Inferior parietal cortex (tissue), 1 donor: ENCODE data around the gene ZNF407.

Experiments used
- DNase-seq: peaks from one replicate; pipeline ENCODE4 v3.0.0-alpha.2; 2016; ENCODE audit errors: extremely low spot score

The ZNF407 gene

GRCh38 chr18:74788657-74789056 is 191.0 kb downstream of the ZNF407 start:
- DNase-seq = no peak

DNA sequence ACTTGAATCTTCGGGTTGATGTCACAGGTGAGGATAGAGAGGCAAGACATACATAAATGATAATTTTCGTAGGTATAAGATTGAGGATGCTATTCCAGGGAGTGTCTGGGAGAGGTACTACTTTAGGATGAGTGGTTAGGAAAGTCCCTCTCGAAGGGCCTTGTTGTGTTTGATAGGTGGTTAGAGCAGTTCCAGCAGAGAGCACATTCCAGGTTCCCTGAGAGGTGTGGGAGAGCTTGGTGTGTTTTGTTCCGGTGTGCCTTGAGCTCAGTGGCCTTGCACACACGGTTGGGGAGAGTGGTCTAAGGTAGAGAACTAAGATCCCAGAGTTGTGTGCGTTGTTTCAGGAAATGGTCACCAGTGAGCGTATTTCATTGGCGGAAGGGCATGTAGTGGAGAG is 191.4 kb downstream of the ZNF407 start:
- DNase-seq = no peak

DNA sequence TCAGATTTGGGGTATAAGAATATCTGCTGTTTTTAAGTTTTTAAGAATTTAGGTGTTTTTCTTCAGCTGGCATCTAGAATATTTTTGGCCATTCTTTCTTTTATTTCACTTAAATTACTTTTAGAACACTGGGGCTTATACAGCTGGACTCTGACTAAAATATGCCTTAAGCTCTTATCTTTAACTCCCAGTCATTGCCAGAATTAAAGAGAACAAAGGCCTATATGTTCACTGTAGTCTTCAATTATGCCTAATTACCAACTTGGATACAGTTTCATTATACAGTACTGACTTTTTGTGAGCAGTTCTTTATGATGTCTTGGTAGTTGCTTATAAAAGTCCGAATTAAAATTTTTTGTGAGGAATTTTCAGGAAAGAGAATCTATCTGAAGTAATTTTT is 192.8 kb downstream of the ZNF407 start:
- DNase-seq = no peak

DNA sequence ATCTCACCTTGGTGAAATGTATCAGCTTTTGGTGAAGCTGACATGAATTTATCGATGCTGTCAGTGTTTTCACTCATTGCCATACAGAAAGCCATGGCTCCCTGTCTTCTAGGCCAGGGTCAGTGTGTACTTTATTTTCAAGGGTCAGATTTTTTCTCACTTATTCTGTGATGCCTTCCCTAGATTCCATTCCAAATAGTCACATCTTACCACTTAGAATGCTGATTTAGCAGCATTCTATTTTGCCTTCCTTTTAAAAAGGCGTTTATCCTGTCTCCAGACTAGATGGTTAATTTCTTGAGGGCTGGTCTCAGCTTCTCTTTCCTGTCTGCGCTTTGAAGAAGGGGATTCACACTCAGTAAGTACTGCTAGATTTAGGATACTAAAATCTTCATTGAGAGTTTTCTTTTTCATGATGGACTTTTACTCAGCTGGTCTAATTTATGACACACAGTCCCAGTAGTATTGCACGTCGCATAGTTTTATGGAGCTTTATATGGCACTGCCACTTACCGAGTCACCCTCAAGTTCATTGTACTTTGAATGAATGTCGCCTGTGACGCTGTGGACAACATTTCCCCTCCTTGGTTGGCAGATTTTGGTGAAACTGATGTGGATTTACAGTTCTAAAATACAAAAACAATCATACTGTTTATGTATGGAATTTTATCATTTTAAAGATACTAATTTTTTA is 194.0 kb downstream of the ZNF407 start:
- no peak for DNase-seq

GRCh38 chr18:74793746-74794145 is 196.1 kb downstream of the ZNF407 start:
- no peak for DNase-seq

DNA sequence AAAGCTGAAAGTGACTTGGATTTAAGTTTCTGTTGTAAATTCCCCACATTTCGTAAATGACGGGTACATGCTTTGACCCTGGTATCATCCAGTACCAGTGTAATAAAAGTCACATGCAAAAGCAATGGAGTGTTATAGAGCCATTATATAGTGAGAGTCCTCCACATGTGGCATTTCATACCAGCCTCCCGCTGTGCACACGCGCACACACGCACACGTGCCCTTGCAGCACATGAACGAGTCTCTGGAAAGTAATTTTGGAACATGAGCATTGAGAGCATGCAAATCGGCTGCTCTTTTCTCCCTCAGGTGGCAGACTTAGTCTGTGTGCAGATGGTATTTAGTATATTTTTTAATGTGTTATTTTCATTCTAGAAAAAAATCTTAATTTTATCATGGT is 198.1 kb downstream of the ZNF407 start:
- no peak for DNase-seq

DNA sequence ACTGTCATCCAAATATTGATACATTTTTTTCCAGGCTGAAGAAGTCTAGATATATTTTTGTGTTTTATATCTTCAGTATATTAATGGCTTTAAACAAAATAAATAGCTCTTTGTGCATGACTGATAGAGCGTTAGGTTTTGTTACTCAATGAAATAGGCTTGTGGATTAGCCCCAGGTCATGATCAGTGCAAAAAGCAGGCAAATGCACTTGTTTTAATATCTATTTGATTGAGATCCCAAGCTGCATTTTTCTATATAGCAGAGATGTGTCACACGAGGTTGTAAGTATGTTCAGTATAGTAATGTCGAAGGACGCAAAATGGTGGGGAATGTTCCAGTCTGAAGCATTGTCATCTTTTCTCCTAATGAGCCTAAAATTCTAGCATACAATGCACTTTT is 198.5 kb downstream of the ZNF407 start:
- DNase-seq = no peak

GRCh38 chr18:74796841-74797576 is 199.3 kb downstream of the ZNF407 start:
- peak; percentile 26 for DNase-seq

DNA sequence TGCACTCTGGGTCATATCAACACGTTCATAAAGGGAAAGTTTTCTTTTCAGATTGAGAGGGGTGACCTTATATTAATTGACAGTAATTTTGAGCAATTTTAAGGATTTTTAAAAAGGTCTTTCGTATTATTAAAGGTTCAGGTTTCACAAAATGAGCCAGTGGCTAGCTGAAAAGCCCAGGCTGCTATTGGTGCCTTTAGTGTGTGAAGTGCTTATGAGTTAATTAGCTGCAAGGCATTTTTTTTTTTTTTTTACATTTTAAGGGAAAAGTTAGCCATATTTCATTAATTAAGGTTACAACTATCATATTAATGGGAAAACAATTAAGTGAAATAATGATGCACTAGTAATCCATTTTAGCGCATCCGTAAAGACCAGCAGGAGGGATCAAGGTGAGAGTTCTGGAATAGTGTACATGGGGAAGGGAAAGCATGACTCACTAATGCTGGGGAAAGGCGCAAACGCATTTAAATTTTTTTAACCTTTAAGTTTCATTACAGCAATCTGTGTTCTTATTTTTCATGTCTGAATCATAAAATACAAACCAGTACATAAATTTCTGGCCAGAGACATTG is 200.0 kb downstream of the ZNF407 start:
- no peak for DNase-seq

DNA sequence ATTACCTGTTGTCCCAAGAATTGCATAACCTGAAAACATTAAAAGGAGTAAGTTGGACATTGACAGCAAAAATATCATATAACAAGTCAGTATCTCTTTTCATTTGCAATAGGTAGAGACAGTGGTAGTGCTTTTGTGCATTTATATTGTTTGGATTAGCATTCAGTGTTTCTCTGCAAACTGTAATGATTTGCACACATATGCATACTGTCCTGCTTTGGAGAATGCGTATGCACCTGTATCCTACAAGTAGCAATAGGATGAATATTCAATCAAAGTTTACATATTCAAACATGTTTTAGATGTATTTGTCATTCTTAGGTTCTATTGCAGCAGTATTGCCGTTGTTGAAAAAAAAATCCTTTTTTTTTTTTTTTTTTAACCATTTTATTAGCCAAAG is 201.9 kb downstream of the ZNF407 start:
- no peak for DNase-seq

GRCh38 chr18:74800098-74800497 is 202.4 kb downstream of the ZNF407 start:
- DNase-seq = no peak

DNA sequence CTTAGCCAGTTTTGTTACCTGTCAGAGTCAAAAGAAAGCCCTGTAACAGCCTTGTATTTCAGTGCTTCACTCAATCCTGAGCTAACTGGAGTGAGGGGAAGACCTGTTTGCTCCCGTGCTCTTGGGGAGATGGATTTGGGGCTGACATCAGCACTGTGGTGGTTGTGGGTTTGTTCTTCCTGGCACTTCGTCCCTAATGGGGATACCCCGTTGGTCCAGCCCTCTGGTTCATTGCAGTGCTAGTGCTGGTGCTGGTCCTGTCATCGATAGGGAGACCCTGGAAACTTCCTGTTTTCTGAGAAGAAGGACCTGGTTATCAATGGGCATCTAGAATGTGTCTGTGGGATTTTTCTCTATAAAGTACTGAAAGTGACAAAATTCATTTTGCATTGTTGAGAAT is 205.4 kb downstream of the ZNF407 start:
- DNase-seq = no peak

- no peak for DNase-seq
Measured at GRCh38 chr18:74803769-74804168, 206.1 kb downstream of the ZNF407 start.

DNA sequence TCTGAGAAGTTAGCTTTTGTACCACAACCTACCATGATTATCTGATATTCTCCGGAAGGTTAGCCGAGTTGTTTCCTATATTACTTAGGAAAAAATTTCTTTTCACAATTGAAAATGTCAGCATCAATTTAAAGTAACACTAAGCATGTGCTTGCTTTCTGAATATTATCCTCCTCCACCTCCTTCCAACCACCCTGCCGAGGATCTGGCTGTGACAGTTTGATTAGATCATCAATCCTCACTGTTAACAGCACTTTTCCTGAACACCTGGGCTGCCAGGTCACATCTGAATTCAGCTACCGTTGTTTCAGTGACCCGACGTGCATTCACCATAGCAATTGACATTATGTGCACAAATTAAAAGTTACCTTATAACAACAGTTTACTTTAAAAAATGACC is 207.0 kb downstream of the ZNF407 start:
- DNase-seq = no peak

DNA sequence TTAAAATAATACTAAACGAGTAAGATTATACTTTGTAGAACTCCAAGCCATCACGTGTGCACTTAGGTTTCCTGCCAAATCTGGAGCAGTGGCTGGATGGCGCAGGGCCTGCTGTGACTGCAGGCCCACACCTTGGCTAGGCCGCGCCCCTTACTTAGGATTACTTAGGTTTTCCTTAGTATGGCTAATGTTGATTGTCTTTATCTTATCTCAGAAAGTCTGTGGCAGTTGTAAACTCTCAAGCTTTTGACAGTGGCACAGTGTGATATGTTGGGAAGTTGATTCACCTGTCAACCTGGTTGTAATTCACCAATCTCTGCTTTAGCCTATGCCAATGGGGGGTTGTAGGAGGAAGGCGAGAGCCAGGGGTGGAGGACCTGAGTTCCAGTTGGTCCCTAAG is 208.4 kb downstream of the ZNF407 start:
- DNase-seq = no peak

DNA sequence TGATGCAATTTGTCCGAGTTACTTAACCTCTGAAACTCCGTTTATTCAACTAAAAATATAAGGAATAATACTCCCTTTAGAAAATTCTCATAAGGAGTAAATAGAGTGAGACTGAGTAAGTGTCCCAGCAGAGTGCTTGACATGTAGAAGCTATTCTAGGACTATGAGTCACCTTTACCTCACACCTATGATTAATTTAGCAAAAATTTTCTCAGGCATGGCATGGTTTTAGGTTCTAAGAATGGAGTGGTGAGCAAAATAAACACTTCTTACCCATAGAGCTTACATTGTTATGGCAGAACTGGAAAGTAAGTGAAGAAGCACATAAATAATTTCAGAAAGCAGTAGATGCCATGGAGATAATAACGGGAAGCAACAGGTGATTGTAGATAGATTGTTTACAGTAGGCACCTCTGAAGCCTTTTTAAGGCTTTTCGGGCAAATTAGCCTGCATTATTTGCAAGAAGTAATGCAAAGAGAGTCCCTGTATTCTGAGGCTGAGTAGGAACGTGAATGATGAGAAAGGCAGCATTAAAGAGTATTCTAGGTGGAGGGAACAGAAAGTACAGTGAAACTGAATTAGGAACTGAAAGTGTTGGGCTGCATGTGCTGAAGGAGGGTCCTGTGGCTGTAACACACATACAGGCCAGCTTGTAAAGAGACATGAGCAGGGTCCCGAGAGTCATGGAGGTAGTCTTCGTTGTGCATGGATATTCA is 209.2 kb downstream of the ZNF407 start:
- DNase-seq = no peak

DNA sequence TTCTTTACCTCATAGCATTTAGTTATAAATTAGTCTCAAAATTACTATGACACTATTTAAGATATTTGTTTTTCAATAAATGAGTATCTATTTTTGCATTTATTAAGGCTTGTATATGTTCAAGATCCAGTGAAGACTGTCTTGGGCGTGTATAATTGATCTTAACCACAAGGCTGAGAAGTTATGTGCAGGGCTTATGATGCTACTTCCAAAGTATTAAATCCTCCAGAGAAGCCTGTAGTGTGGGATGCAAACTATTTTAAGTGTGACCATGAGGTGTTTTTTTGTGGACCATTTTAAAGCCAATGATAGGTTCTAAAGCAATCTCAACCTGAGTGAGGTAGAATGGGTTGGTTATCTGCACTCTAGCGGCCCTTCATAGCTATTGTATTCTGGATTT is 219.9 kb downstream of the ZNF407 start:
- no peak for DNase-seq

GRCh38 chr18:74818516-74819175 is 221.0 kb downstream of the ZNF407 start:
- no peak for DNase-seq

GRCh38 chr18:74819433-74820059 is 221.9 kb downstream of the ZNF407 start:
- DNase-seq = no peak

GRCh38 chr18:74820160-74820780 is 222.6 kb downstream of the ZNF407 start:
- DNase-seq = no peak

GRCh38 chr18:74825460-74825859 is 227.8 kb downstream of the ZNF407 start:
- DNase-seq = no peak
